ENCODE results near the gene DPP6.

Gene DPP6

GRCh38 chr7:154345093-154345492 is 292.9 kb downstream of the DPP6 start:
- no peak for DNase-seq

- DNase-seq, result no peak
These were observed 295.6 kb downstream of the DPP6 start for GRCh38 chr7:154347700-154348266.

DNA sequence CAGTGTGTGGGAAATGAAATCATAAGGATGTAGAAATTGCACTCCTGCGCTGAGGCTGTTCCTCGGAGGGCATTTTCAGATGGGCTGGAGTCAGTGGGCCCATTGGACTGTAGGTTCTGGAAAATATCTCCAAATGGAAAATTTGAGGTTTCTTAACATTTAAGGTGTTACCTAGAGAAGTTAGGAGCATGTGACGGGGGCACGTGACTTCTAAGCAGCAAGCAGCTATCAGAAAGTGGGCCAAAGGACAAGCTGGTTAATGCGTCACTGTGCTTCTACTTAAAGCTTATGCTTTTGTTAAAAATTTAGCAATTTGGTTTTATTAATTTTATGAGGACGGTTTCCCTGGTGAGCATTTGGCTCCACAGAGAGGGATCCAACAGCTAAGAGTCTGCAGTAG is 298.7 kb downstream of the DPP6 start:
- no peak for DNase-seq

DNA sequence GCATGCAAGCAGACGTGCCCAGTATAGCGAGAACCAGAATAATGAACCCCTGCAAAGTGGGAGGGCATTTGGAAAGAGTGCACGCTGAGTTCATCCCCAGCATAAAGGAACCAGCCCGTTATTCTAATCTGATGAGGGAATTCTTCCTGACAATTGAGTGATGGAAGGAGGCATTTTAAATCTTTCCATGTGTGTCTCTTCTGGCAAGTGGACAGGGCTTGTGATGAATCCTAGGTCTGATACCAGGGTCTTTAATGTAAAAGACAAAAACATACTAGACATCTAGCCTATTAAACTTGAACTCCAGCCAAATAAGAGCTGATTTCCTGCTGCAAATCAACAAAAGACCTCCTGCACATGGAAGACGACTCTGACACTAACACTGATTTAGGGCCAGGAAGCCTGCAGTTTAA is 301.2 kb downstream of the DPP6 start:
- no peak for DNase-seq

DNA sequence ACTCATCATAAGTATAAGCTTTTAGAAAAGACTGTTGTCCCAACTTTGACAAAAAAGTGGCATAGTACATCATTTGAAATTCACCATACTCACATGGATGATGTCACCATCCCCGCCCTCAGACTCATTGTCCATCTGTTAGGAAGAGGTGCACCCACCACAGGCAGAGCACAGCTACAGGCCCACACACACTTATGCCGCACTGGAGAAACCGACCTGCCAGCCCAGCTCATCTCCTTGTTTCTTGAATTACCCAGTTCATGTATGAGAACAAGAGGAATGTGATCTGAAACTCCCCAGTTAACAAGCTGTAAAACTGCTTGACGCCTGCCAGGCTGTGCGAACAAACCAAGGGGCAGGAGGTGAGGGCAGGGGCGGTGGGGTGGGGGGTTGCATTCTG is 312.0 kb downstream of the DPP6 start:
- no peak for DNase-seq

DNA sequence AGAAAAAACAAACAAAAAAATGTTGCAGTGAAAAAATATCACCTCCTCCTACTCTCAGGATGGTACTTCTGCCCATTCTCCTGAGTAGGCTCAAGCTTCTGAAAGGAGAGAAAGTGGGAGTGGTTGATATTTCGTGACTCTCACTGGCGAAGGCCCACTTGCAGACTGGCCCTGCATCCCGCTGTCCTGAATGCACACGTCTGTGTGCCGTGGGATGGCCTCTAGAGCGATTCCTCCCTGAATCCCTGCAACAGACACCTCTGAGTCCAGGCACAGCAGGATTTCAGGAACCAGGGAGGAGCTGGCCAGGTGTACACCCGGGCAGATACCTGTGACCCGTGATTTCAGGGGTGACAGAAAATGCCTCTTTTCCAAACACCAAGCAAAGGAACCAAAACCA is 319.2 kb downstream of the DPP6 start:
- no peak for DNase-seq

GRCh38 chr7:154372011-154372601 is 319.9 kb downstream of the DPP6 start:
- DNase-seq, result no peak

GRCh38 chr7:154373956-154374355 is 321.8 kb downstream of the DPP6 start:
- DNase-seq, result no peak

GRCh38 chr7:154375956-154376355 is 323.8 kb downstream of the DPP6 start:
- DNase-seq, result no peak

- no peak for DNase-seq
These were observed 328.6 kb downstream of the DPP6 start for GRCh38 chr7:154380771-154381170.

DNA sequence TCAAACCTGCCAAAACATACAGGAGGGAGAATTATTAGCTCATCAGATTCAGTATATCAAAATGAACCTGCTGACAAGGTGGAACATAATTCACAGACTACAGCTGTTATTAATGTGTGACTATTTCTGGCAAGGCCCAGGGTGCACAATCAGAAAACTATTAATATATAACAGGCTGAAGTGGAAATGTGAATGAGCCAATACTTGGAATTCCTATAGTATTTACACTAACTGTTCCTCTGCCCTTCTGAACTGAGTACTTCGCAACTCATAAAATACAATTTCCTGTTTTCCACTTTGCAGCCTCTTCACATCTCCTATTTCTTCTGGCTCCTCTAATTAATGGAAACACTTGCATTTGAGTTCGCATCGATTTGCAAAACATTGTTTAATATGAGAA is 330.8 kb downstream of the DPP6 start:
- DNase-seq, result no peak

DNA sequence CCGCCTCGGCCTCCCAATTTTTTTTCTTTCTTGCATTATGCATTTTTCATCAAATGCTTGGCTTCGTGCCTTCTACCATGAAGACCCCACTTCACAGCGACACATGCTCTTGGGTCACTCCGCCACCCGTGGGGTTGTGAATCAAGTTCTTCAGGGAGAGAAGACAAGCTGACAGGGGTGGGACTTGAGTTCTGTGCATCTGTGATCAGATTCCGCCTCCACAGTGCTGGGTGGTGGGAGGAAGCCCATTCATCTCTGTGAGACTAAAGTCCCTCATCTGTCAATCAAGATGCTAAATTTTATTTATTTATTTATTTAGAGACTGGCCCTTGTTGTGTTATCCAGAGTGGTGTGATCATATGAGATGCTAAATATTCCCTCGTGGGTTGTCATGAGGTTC is 333.0 kb downstream of the DPP6 start:
- no peak for DNase-seq

DNA sequence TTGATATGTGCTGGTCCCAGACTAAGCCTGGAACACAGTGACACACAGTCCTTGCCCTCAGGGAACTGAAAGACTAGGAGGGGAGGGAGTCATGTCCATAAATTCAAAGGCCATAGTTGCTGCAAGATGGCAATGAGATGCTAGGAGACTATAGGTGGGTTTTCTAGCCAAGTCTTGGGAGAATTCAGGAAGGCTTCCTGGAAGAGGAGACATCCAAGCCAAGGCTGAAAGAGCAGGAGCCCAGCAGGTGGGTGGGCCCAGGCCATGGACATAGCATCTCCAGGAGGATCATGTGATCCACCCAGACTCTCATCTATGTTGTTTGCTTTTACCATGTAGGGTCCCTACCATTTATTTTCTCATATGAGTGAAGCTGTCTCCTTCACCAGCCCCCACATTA is 335.1 kb downstream of the DPP6 start:
- DNase-seq, result no peak

- DNase-seq, result no peak
These were observed 336.2 kb downstream of the DPP6 start for GRCh38 chr7:154388412-154388811.

- no peak for DNase-seq
These were observed 336.8 kb downstream of the DPP6 start for GRCh38 chr7:154388999-154389398.

DNA sequence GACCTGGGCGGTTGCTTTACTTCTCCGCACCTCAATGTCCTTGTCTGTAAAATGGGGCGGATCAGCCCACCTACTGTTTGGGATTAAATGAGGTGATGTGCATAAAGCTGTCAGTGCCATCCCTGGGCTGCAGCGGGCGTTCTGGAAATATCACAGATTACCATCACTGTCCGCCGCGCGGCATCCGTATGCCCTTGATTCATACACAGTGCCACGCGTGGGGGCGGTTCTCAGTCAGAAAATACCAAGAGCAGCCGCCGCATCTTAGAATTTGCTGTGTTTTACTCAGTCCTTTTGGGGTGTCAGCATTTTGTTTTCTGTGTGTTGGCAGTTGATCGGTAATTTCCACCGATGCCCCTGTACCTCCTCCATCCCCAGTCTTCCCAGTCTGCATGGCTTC is 338.8 kb downstream of the DPP6 start:
- DNase-seq, result no peak

DNA sequence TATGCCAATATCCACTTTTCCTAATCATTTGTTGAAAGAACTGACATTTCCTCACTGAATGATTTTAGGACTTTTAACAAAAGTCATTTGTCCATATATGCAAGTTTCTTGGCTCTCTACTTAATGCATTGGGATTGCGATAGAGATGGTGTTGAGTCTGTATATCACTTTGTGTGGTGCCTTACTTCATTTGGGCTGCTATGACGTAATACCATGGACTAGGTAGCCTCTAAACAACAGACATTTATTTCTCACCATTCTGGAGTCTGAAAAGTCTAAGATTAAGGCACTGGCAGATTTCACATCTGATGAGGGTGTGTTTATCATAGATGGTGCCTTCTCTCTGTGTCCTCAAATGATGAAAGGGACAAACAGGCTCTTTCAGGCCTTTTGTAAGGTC is 342.6 kb downstream of the DPP6 start:
- DNase-seq, result no peak

DNA sequence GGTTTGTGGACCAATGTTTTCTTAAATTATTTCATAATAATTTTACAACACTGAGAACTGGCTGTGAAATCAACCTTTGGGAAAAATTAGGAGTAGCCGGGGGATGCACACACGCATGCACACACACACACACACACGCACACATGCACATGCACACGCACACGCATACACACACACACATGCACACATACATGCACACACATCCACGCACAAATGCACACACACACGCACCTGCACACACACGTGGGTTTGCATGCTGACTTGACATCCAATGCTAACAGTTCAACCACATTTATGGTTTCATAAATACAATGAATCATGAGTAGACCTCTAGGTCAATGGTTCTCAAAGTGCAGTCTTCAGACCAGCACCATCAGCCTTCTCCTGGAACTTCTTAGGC is 354.1 kb downstream of the DPP6 start:
- no peak for DNase-seq

DNA sequence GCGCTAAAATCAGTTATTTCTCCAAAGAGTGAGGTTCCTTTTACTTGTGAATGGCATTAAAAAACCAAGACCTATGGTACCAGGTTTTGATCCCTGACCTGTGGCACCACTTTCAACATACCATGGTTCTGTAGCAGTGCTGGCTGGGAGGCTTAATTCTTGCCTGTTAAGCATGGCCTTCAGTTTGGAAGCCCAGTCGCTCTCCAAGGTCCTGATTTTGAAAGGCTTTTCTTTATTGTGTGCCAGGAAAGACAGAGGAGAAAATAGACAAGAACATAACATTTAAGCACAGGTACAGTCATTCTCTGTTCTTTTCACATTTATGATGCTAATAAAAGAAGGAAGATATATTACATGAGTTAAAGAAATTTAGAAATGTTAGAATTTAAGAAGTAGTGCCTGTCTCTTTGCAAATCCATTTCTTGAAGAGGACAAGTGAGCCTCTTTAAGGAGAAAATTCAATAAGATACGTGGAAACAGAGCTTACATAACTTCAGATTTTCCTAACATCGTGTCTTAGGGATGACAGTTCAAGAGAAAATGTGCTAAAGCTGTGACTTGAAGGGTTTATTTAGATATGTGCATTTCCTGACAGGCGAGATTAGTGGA is 357.6 kb downstream of the DPP6 start:
- no peak for DNase-seq

DNA sequence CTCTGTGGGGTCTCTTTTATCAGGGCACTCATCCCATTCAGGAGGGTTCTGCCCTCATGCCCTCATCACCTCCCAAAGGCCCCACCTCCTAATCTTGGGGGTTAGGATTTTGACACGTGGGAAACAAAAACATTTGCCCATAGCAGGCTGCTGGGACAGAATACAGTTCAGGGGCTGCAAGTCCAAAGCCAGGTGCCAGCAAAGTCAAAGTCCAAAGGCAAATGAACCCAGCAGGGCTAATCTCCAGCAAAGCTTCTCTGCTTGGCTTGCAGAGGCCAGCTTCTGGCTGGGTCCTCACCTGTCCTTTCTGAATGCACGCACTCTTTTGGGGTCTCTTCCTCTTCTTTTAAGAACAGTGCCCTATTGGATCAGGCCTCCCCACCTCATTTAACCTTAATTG is 359.9 kb downstream of the DPP6 start:
- DNase-seq, result no peak

DNA sequence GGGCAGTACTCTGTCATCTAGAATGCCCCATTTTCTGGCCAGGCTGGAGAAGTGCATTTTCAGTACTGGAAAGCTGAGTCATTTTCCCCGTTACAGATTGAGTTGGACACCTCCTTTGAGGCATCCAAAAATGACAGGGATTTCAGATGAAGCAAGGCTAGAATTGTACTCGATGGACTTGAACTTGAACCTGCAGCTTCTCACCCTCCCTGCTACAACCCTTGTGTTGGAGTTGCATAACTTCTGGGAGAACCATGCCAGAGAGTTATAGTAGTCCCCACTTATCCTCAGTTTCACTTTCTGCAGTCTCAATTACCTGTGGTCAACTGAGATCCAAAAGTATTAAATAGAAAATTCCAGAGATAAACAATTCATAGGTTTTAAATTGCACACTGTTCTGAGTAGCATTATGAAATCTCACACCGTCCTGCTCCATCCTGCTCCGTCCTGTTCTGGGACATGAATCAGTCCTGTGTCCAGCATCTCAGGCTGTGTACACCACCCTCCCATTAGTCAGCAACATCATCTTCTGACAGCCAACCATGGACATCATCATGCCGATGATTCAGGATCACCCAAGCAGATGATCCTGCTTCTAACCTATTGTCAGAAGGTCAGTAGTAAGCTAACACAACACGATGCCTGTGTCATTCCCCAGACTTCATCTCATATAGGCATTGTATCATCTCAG is 363.7 kb downstream of the DPP6 start:
- no peak for DNase-seq

GRCh38 chr7:154416714-154417113 is 364.5 kb downstream of the DPP6 start:
- DNase-seq, result no peak

GRCh38 chr7:154419344-154419743 is 367.1 kb downstream of the DPP6 start:
- DNase-seq, result no peak

DNA sequence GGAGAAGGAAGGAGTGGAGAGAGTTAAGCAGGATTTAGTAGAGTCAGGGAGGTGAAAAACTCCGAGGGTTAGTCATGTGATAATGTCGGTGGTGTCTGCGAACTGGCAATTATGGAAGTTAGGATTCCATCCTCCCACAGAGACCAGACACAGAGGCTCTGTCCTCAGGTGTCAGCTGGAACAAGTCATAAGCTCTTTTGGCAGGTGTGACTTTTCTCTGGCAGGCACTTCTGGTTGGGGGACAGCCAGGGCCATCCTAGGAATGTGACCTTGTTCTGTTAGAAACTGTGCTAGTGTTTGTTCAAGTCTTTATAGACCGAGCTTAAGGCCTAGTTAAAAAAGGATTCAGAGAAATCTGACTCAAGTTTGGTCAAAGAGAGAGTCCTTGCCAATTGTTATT is 371.0 kb downstream of the DPP6 start:
- DNase-seq, result no peak

Data from CD4-positive, alpha-beta T cell treated with Interleukin-17A for 4 hours (primary cell).